GM19238 (cell line): ENCODE measurements around the gene PTK6.
"Not testable (repeated sequence)": the region's sequence is repeated elsewhere in the genome, so short reads cannot be mapped to it uniquely, and the experiment has no call there.

Experiments used
- DNase-seq: peaks from one replicate; pipeline ENCODE4 v3.0.0; 2011; ENCODE audit warnings: low spot score; ENCODE audit not compliant: insufficient read length

The PTK6 gene

DNA sequence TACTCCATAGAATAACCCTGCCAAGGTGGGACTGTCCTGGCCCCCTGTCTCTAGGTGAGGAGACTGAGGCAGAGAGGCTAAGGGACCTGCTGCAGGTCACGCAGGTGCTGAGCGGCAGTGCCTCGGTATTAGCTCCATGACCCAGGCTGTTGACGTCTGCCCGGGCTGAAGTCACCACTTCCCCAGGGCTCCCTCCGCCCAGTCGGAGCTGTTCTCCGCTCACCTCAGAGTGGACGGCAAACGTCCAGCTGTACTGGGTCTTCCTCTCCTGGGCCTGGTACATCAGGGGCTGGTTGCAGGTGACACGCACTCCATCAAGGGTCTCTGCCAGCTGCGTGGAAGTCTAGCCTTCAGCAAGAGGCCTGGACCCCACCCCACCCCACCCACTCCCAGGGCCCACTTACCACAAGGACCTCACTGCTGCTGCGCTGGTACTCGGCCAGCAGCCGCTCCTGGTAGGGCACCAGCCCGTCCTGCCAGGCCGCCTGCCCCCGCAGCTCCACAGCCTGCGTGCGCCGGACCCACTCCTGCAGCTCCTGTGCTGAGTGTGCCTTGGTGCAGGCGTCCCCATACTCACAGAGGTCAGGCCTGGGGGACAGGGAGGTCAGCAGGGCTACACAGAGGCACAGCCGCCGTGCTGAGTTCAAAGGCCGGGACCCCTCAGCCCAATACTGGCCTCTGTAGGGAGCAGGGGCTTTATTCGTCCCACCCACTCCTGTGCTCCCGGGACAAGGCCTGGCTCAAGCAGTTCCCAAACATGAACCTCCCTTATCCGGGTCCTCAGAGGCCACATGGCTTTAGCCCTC lies 33.3 kb upstream of the PTK6 start:
- no peak for DNase-seq

DNA sequence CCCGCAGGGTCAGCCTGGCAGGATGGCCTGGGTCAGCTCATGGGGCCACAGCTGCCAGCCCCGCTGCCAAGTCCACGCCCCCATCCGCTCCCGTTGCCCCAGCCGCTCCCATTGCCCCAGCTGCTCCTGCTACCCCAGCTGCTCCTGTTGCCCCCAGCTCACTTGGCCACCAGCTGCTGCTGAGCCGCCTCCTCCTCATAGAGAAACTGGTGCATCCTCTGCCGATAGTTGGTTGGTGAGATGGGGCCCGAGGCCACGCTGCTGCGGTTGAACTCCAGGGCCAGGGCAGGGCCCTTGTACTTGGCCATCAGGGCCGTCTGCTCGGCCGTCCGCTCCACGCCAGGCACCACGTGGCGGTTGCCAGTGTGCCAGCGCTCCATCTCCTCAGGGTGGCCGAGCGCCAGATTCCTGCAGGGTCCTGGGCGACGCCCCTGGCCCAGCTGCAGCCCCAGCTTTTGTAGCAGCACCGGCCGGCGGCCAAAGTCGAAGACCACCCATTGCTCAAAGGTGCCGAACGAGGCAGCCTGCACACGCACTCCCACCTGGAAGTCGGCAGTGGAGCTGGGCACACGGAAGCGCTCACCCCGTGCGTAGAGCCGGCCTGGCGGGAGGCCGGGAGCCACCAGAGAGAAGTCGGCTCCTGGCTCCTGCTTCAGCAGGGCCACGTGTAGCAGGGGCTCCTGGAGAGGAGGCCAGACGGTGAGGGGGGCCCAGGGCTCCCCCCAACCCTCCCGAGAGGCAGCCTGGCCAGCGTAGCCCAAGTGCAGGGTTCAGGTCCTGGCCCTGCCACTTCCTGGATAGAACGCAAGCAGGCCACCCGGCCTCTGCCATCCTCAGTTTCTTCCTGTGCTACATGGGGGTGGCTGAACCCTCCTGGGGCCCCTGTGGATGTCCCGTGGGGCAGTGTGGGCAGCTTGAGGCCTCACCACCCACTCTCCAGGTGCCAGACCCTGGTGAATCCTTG lies 32.1 kb upstream of the PTK6 start:
- no peak for DNase-seq

DNA sequence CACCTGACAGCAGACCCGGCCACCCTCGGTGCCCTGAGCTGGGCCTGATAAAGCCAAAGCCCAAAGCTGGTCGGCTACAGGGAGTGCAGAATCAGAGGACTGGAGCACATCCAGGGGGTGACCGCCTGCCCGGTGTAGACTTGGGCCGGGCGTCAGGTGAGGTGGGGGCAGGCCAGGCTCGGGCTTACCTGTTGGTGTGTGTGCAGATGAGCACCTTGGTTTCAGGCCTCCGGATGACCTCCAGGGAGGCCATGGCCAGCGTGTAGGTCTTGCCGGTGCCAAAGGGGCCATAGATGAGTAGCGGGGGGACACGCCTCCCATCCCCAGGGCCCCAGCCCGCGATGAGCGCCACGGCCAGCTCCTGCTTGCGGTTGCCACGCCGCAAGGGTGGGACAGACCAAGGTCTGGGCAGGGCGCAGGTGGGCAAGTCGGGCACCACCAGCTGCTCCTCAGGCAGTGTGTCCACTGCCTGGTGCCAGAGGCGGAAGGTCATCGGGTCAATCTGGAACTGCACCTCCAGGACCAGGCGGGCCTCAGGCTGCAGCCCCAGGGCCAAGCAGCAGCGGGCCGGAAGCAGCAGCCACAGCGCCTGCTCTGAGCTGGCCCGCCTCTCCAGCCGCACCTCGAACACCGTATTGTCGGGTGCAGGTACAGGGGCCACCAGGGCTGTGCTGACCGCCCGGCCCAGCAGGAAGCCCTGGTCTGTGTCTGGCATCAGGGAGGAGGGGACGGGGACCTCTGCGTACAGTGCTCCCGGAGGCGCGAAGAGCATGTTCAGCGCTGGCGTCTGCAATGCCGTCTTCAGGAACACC lies 31.2 kb upstream of the PTK6 start:
- no peak for DNase-seq

DNA sequence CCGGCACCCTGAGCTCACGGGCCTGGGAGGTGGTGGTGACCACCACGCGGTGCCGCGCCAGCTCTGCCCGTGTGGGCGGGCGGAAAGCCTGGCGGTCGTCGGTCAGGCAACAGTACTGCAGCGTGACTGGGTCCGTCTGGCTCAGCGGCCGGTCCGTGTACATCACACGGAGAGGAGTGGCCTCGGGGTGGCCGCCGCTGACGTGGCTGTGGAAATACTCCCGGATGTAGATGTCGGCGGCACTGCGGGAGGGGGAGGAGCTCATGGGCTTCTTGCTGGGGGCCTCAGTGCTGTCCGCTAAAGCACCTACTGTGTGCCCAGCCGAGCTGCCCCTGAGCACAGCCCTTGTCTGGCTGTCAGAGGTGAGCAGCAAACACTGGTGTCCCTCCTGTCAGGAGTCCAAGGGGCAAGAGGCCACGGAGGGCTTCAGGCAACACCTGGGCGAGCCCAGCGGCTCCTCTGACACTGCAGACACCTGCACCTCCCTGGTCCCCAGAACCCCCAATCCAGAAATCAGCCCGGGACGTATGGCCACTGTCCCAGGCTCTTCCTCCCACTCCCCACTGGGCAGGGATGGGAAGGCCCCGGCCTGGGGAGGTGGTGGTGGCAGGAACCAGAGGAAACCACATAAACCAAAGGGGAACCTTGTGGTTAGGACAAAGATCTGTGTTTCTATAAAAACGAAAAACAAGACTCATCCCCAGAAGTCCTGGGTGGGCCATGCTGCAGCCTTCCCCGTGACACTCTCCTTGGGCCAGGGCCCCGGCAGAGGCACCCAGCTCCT lies 30.4 kb upstream of the PTK6 start:
- DNase-seq = peak; percentile 71

DNA sequence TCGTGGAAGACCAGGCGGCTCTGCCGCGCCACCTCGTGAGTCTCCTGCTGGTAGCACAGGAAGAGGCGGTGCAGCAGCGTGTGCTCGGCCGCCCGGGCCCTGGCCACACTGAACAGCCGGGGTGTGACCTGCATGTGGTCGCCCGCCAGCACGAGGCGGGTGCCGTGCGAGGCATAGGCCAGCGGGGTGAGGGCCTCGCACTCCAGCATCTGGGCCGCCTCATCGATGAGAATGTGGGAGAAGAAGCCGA lies 29.9 kb upstream of the PTK6 start:
- DNase-seq = no peak

GRCh38 chr20:63566395-63567135 lies 29.4 kb upstream of the PTK6 start:
- DNase-seq = no peak

DNA sequence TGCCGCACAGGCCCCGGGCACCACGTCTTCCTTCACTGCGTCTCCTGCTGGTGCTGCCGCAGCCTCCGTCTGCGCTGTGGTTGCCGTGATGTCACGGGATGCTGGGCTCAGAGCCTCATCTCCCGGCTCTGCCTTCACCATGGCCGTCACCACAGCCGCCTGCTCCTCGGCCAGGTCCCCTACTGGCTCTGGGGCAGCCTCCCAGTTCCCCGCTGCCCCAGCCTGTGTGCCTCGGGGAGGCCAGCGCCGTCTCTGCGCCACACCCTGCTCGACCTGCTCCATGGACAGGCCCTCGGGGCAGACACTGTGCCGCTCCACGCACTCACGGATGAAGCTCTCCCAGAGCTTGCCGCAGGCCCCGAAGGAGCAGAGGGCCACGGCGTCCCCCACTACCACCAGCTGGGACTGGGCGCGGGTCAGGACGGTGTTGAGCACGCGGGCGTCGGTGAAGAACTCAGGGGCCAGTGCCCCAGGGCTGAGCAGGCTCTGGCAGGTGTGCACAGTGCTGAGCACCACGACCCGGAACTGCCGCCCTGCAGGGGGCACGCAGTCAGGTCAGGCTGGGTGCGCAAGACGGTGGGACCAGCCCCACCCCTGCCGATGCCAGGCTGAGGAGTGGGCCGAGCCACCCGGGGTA lies 28.6 kb upstream of the PTK6 start:
- no peak for DNase-seq

GRCh38 chr20:63565021-63565698 lies 28.0 kb upstream of the PTK6 start:
- no peak for DNase-seq

GRCh38 chr20:63564036-63564810 lies 27.0 kb upstream of the PTK6 start:
- DNase-seq = no peak

DNA sequence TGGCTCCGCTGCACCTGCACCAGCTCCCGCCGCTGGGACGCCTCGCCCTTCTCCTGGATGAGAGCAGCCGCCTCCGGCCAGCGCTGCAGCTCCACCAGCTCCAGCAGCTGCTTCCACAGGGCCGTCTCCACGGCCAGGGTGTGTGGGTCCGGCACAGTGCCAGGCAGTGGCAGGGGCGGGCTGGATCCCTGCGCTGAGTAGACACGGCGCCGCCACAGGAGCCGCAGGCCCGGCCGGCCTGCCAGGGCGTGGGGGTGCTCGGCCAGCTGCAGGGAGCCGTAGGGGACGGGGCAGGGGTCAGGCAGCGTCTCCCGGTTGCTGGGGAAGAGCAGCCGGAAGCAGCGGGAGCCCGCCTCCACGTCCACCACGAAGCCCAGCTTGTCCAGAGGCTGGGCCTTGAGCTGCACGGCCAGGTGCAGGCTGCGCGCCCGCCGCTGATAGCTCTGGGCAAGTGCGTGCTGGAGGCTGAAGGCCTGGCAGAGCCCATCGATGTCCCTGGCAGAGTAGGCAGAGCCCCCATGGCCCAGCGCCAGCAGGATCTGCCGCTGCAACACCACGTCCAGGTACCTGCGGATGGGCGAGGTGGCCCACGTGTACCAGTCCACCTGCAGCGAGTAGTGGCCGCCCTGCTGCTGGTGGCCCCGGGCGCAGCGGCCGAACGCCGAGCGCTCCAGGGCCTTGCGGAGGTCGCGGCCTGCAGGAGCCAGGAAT lies 26.2 kb upstream of the PTK6 start:
- no peak for DNase-seq

DNA sequence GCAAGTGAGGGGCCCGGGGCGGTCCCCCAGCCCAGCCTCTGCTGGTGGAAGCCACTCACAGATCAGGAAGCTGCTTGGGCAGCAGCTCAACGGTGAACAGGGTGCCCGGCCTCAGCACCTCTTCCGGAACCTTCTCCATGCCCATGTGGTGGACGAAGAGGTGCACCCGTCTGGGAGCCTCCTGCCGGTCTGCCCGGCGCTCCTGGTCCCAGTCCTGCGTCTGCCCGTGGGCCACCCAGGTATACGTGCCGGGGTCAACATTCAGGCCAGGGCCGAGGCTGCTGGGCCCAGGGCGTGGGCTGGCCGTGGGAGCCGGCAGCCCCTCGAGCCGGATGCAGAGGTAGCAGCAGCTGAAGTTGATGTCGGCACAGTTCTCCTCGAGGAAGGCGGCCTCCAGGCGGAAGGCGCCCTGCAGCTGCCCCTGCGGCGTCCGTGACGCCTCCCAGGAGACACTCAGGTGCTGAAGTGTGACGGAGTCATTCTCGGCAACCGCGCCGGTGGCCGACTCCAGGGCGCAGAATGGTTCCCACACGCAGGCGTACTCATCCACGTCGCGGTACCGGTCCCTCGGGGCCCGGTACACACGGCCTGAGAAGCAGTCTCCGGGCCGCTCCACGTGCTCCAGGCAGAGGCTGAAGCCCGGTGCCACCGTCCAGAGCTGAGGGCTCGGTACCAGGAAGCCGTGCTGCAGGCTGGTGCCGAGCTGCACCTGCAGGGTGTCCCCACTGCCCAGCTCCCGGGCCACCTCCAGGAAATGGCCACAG lies 25.5 kb upstream of the PTK6 start:
- DNase-seq = no peak

DNA sequence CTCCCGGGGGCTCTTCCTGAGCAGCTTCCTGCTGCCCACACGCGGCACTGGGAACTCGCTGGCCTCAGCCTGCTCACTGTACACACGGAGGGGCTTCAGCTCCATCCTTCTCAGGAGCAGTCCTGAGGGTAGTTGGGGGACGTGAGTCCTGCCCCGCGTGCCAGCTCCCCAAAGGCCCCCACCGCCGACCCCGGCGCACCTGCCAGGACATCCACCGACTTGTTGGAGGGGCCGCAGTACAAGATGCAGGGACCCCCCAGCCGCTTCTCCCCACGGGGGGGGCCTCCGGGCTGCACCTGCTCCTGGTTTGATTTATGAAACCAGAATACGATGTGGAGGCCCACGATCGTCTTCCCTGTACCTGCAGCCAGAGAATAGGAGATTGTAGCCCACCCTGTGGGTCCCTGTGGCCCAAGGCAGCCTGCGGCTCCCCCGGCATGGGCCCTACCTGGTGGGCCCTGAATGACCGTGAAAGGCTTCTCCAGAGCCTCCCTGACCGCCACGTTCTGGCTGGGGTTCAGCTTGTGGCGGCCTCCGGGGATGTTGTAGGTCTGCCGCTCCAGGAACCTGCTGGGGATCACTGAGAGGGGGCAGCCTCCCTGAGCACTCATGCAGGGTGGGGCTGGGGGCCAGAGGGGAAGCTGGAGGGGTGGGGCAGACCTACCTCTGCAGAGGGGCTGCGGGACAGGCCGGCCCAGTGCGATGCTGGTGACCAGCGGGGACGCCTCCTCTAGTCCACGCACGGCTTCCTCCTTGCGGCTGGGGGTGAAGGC lies 24.6 kb upstream of the PTK6 start:
- no peak for DNase-seq

DNA sequence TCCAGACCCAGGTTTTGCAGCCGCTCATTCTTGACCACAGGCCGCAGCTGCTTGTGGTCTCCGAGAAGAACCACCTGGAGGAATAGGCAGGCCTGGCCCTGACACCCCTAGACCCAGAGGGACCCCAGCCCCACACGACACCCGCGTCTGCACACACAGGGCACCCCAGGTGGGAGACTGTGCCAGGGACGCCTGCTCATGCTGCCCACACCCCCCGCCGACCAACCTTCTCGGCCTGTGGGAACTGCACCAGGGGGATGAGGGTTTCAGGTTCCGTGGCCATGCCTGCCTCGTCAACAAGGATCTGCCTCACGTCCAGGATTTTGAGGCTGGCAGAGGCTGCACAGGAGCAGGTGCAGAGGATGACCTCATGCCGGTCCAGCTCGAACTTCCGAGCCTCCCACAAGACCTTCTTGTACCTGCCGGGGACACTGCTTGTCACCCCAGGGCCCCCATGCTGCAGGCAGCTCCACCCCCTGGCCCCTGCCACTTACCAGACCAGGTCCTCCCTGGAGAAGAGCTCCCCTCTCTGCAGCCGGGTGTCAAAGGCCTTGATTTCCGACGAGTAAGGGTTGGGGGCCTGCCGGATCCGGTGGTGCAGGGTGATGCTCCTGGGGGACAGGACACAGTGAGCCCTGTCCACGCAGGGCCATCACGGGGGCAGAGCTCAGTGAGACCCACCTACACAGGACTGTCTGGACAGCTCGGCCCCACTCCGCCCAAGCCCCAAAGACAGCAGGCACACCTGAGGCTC lies 23.9 kb upstream of the PTK6 start:
- DNase-seq = no peak

DNA sequence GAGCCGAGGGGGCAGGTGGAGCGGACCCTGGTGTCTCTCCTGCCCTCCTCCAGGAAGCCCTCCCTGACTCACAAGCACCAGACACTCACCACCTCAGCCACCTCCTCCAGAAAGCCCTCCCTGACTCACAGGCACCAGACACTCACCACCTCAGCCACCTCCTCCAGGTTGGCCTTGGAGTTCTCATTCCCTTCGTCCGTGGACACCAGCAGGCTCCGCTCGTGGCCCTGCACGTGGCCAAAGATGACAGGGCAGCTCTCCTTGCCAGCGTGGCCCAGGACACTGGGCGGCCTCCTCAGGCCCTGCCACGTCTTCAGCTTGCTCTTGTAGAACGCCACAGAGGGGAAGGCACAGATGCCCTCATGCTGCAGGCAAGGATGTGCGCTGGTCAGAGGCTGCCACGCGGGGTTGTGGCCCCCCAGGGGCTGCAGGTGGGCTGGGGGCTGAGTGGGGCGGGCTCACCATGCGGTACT lies 23.2 kb upstream of the PTK6 start:
- no peak for DNase-seq

DNA sequence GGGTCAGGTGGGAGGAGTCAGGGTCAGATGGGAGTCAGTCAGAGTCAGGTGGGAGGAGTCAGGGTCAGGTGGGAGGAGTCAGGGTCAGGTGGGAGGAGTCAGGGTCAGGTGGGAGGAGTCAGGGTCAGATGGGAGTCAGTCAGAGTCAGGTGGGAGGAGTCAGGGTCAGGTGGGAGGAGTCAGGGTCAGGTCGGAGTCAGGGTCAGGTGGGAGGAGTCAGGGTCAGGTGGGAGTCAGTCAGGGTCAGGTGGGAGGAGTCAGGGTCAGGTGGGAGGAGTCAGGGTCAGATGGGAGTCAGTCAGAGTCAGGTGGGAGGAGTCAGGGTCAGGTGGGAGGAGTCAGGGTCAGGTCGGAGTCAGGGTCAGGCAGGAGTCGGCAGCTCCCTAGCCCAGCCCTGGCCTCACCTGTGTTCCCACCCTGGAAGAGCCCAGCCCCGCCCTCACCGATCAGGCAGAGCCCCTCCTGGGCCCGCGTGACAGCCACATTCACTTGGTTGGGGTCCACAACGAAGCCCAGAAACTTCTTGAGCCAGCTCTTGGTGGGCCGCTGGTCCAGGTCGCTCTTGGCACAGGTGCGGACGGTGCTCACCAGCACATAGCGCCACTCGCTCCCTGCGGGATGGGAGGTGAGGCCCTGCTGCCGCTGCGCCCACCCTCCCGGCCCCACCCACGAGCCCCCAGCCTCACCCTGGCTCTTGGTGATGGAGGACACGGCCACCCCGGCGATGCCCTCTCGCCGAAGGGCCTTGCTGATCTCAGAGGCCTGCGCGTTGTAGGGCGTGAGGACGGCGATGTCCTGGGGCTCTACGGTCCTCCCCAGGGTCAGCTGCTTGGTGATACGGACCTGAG lies 22.5 kb upstream of the PTK6 start:
- DNase-seq = not testable (repeated sequence)
